PC-9 (cell line): ENCODE data around the gene DLGAP1. TPM values are rescaled to one million over a fixed set of nuclear protein-coding genes. Genes with fewer than 3 reads are reported as not detected.

ENCODE experiments used
- BruUV-seq: library from RNA; stranded (reverse); fragments of 400-500 nt; replicated peaks from 2 replicates; lab custom pipeline; 2021; lab: Mats Ljungman, UMichigan
- CTCF ChIA-PET: fragments of 300-600 bp; sonication (Branson Sonifier 250); formaldehyde crosslinking; loops from one replicate; lab custom pipeline; 2022; ENCODE audit warnings: antibody characterized with exemption; lab: Charles Lee
- POLR2A ChIA-PET: fragments of 300-600 bp; sonication (Branson Sonifier 250); formaldehyde crosslinking; loops from one replicate; lab custom pipeline; 2022; ENCODE audit warnings: antibody characterized with exemption; ENCODE audit not compliant: unreplicated experiment; lab: Charles Lee
- DNase-seq, 2 experiments: peaks; one replicate each; pipeline versions ENCODE4 v3.0.0 to v3.0.0-alpha.2; 2015 to 2022; ENCODE audit warnings: mixed read lengths in 1 of 2
- H2AFZ ChIP-seq: fragments of 200-600 bp; sonication (generic); 2 replicates; pipeline ENCODE4 v1.8.1; 2017; ENCODE audit warnings: antibody characterized with exemption
- H3F3A ChIP-seq: fragments of 200-600 bp; sonication (generic); 2 replicates; pipeline ENCODE4 v1.8.1; 2017; ENCODE audit warnings: antibody characterized with exemption, mild to moderate bottlenecking, low read depth; ENCODE audit not compliant: insufficient read depth
- H3K27ac ChIP-seq: fragments of 200-600 bp; sonication (generic); 2 replicates; pipeline ENCODE4 v1.6.1; 2016; ENCODE audit warnings: mixed run types
- H3K27me3 ChIP-seq: fragments of 200-600 bp; sonication (generic); 2 replicates; pipeline ENCODE4 v1.6.1; 2016; ENCODE audit warnings: low read depth, mixed run types; ENCODE audit not compliant: insufficient read depth
- H3K36me3 ChIP-seq: fragments of 200-600 bp; sonication (generic); 2 replicates; pipeline ENCODE4 v1.6.1; 2016; ENCODE audit warnings: low read depth, mixed run types
- H3K4me1 ChIP-seq: fragments of 200-600 bp; sonication (generic); replicated peaks from 2 replicates; pipeline ENCODE4 v1.6.1; 2016; ENCODE audit warnings: mixed run types; ENCODE audit not compliant: insufficient read depth
- H3K4me2 ChIP-seq: fragments of 200-600 bp; sonication (generic); 2 replicates; pipeline ENCODE4 v1.6.1; 2017; ENCODE audit warnings: mixed run types
- H3K4me3 ChIP-seq: fragments of 200-600 bp; sonication (generic); 2 replicates; pipeline ENCODE4 v1.6.1; 2016; ENCODE audit warnings: mixed run types
- H3K79me2 ChIP-seq: fragments of 200-600 bp; sonication (generic); 2 replicates; pipeline ENCODE4 v1.6.1; 2017; ENCODE audit warnings: low read depth, mixed run types
- H3K9me2 ChIP-seq: fragments of 200-600 bp; sonication (generic); 2 replicates; pipeline ENCODE4 v1.8.1; 2017; ENCODE audit warnings: mild to moderate bottlenecking; ENCODE audit not compliant: insufficient read depth
- H3K9me3 ChIP-seq: fragments of 200-600 bp; sonication (generic); 2 replicates; pipeline ENCODE4 v1.8.1; 2016; ENCODE audit warnings: low read depth; ENCODE audit not compliant: insufficient read depth
- H4K20me1 ChIP-seq: fragments of 200-600 bp; sonication (generic); 2 replicates; pipeline ENCODE4 v1.8.1; 2017; ENCODE audit not compliant: insufficient read depth
- EZH2 ChIP-seq: fragments of 200-600 bp; sonication (generic); IDR thresholded peaks from 2 replicates; pipeline ENCODE4 v1.8.0; 2017; ENCODE audit warnings: antibody characterized with exemption, low read depth
- intact Hi-C: fragments of 100-400 bp; cut with micrococcal nuclease; formaldehyde crosslinking; loops from one replicate; pipeline ENCODE4 v1.10.0; 2022; ENCODE audit not compliant: unreplicated experiment
- total RNA-seq: library from RNA; stranded (reverse); gene quantifications from 2 replicates; pipeline ENCODE4 v1.2.3, GENCODE V29; 2021
- TF ChIP-seq, protein P1 (sequence below): fragments of 200-600 bp; sonication (generic); conservative IDR thresholded peaks from 2 replicates; pipeline ENCODE4 v1.6.1; 2017; ENCODE audit warnings: mixed run types, antibody characterized with exemption, mild to moderate bottlenecking, moderate library complexity

Gene DLGAP1
- total RNA-seq, 1 experiment from 2014 or later = not detected

- H3K4me3 ChIP-seq = no peak overlapping the region
- H3F3A ChIP-seq = no peaks in the 10 kb centered on the region; the same call in 1 of the 2 replicates
- H3K4me1 ChIP-seq = no peaks in the 10 kb centered on the region
- no peak for TF ChIP-seq EZH2
- TF ChIP-seq, protein P1, sequence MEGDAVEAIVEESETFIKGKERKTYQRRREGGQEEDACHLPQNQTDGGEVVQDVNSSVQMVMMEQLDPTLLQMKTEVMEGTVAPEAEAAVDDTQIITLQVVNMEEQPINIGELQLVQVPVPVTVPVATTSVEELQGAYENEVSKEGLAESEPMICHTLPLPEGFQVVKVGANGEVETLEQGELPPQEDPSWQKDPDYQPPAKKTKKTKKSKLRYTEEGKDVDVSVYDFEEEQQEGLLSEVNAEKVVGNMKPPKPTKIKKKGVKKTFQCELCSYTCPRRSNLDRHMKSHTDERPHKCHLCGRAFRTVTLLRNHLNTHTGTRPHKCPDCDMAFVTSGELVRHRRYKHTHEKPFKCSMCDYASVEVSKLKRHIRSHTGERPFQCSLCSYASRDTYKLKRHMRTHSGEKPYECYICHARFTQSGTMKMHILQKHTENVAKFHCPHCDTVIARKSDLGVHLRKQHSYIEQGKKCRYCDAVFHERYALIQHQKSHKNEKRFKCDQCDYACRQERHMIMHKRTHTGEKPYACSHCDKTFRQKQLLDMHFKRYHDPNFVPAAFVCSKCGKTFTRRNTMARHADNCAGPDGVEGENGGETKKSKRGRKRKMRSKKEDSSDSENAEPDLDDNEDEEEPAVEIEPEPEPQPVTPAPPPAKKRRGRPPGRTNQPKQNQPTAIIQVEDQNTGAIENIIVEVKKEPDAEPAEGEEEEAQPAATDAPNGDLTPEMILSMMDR = no peak
- intact Hi-C loops = no loop called here
- BruUV-seq = no TSS peak
- H2AFZ ChIP-seq = no peak overlapping the region
- no peak overlapping the region for H3K4me2 ChIP-seq
- no peaks in the 10 kb centered on the region for H3K9me3 ChIP-seq
- no peaks in the 10 kb centered on the region for H4K20me1 ChIP-seq
- ChIA-PET CTCF (interaction anchor here (0.6 to 0.9 kb wide), 2 partner anchors 22 to 29 kb away, joined by 4 read pairs; no protein-coding TSS in a partner anchor), POLR2A (no interaction called here)
- no peaks in the 10 kb centered on the region for H3K36me3 ChIP-seq
- no peaks in the 10 kb centered on the region for H3K9me2 ChIP-seq
- no peaks in the 10 kb centered on the region for H3K79me2 ChIP-seq
- H3K27ac ChIP-seq = no peak overlapping the region
- no peak for DNase-seq
- H3K27me3 ChIP-seq = no peaks in the 10 kb centered on the region
Measured at GRCh38 chr18:3482258-3482657, 972.8 kb downstream of the DLGAP1 start.

GRCh38 chr18:3481696-3482210 is 973.4 kb downstream of the DLGAP1 start:
- H3K9me3 ChIP-seq = no peaks in the 10 kb centered on the region
- H3K4me2 ChIP-seq = no peak overlapping the region
- H3K4me1 ChIP-seq = no peaks in the 10 kb centered on the region
- no peaks in the 10 kb centered on the region; the same call in 1 of the 2 replicates for H3F3A ChIP-seq
- DNase-seq = no peak
- H3K27ac ChIP-seq = no peak overlapping the region
- H3K27me3 ChIP-seq = no peaks in the 10 kb centered on the region
- H3K36me3 ChIP-seq = no peaks in the 10 kb centered on the region
- no peak overlapping the region for H3K4me3 ChIP-seq
- ChIA-PET CTCF (interaction anchor here (0.6 to 0.9 kb wide), 2 partner anchors 21 to 29 kb away, joined by 4 read pairs; no protein-coding TSS in a partner anchor), POLR2A (no interaction called here)
- no peak for TF ChIP-seq EZH2
- TF ChIP-seq, protein P1 = peak; percentile 58; the same call in 1 of the 2 replicates
- H3K79me2 ChIP-seq = no peaks in the 10 kb centered on the region
- BruUV-seq = no TSS peak
- no peak overlapping the region for H2AFZ ChIP-seq
- H4K20me1 ChIP-seq = no peaks in the 10 kb centered on the region
- no peaks in the 10 kb centered on the region for H3K9me2 ChIP-seq
- intact Hi-C loops = no loop called here

- no peaks in the 10 kb centered on the region for H3K9me3 ChIP-seq
- H3K9me2 ChIP-seq = no peaks in the 10 kb centered on the region
- no peaks in the 10 kb centered on the region for H3K36me3 ChIP-seq
- DNase-seq = no peak
- no peak overlapping the region for H3K4me3 ChIP-seq
- H3F3A ChIP-seq = no peaks in the 10 kb centered on the region
- intact Hi-C loops = no loop called here
- ChIA-PET POLR2A (no interaction called here), CTCF (interaction anchor here (0.9 kb wide), 1 partner anchor 30 kb away, joined by 4 read pairs; no protein-coding TSS in a partner anchor)
- H2AFZ ChIP-seq = no peak overlapping the region
- H4K20me1 ChIP-seq = no peaks in the 10 kb centered on the region
- no peak overlapping the region for H3K27ac ChIP-seq
- H3K27me3 ChIP-seq = no peaks in the 10 kb centered on the region
- TF ChIP-seq, protein P1 = no peak
- no peak for TF ChIP-seq EZH2
- H3K4me1 ChIP-seq = no peaks in the 10 kb centered on the region
- H3K4me2 ChIP-seq = no peak overlapping the region
- BruUV-seq = no TSS peak
- H3K79me2 ChIP-seq = no peaks in the 10 kb centered on the region
Measured at GRCh38 chr18:3480827-3481573, 974.1 kb downstream of the DLGAP1 start.
